NCI-H1048 (cell line): ENCODE results near the gene P2RY6.
A peak's percentile ranks its signal among the peaks of the same experiment; 100 is the strongest.
"Not testable (repeated sequence)": the region's sequence is repeated elsewhere in the genome, so short reads cannot be mapped to it uniquely, and the experiment has no call there.

Experiments
- DNase-seq: peaks from one replicate; lab custom pipeline; 2025; lab: John Stamatoyannopoulos, UW

The P2RY6 gene

GRCh38 chr11:73271936-73272679 lies at the start of gene P2RY6:
Gene P2RY6 (plus strand): TSS chr11:73272338. CDS start chr11:73296519, 24,181 bp downstream.
- DNase-seq, result no peak

- no peak for DNase-seq
These were observed 48.0 kb upstream of the P2RY6 start for GRCh38 chr11:73223998-73224730.

GRCh38 chr11:73225001-73225686 lies 47.0 kb upstream of the P2RY6 start:
- DNase-seq, result no peak

GRCh38 chr11:73225851-73226250 lies 46.3 kb upstream of the P2RY6 start:
- no peak for DNase-seq

GRCh38 chr11:73226297-73227006 lies 45.7 kb upstream of the P2RY6 start:
- no peak for DNase-seq

GRCh38 chr11:73227571-73228211 lies 44.4 kb upstream of the P2RY6 start:
- DNase-seq, result peak; percentile 9

- DNase-seq, result no peak
These were observed 43.6 kb upstream of the P2RY6 start for GRCh38 chr11:73228268-73229134.

GRCh38 chr11:73229321-73229895 lies 42.7 kb upstream of the P2RY6 start:
- DNase-seq, result no peak

GRCh38 chr11:73229896-73230875 lies 42.0 kb upstream of the P2RY6 start:
- DNase-seq, result no peak

- DNase-seq, result no peak
These were observed 41.2 kb upstream of the P2RY6 start for GRCh38 chr11:73230931-73231330.

- DNase-seq, result not testable (repeated sequence)
These were observed 39.7 kb upstream of the P2RY6 start for GRCh38 chr11:73232487-73232886.

- DNase-seq, result no peak
These were observed 38.9 kb upstream of the P2RY6 start for GRCh38 chr11:73233211-73233610.

GRCh38 chr11:73233692-73234470 lies 38.3 kb upstream of the P2RY6 start:
- DNase-seq, result no peak

GRCh38 chr11:73234471-73235181 lies 37.5 kb upstream of the P2RY6 start:
- no peak for DNase-seq

GRCh38 chr11:73235236-73235786 lies 36.8 kb upstream of the P2RY6 start:
- DNase-seq, result no peak

GRCh38 chr11:73236205-73236765 lies 35.9 kb upstream of the P2RY6 start:
- DNase-seq, result no peak

GRCh38 chr11:73236854-73237253 lies 35.3 kb upstream of the P2RY6 start:
- DNase-seq, result no peak
